ENCODE results near the gene ALDOC. TPM values are rescaled to one million over a fixed set of nuclear protein-coding genes. Genes with fewer than 3 reads are reported as not detected.

Gene ALDOC
- total and polyA plus RNA-seq, 10 of the 15 experiments (the other 5 are each of a cell fraction or from before 2014, with no cell fraction given) = 16.0 to 268 (median 78.2) TPM

- TF ChIP-seq, protein P1, sequence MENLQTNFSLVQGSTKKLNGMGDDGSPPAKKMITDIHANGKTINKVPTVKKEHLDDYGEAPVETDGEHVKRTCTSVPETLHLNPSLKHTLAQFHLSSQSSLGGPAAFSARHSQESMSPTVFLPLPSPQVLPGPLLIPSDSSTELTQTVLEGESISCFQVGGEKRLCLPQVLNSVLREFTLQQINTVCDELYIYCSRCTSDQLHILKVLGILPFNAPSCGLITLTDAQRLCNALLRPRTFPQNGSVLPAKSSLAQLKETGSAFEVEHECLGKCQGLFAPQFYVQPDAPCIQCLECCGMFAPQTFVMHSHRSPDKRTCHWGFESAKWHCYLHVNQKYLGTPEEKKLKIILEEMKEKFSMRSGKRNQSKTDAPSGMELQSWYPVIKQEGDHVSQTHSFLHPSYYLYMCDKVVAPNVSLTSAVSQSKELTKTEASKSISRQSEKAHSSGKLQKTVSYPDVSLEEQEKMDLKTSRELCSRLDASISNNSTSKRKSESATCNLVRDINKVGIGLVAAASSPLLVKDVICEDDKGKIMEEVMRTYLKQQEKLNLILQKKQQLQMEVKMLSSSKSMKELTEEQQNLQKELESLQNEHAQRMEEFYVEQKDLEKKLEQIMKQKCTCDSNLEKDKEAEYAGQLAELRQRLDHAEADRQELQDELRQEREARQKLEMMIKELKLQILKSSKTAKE (IDR thresholded peaks at IDR 0.05; ENCODE audit: low read depth, poor library complexity, severe bottlenecking) = no peak
- TF ChIP-seq IKZF2 (IDR thresholded peaks at IDR 0.05) (no peak), KLF5 (IDR thresholded peaks at IDR 0.05; ENCODE audit: partially characterized antibody) (no peak), MYC (IDR thresholded peaks at IDR 0.05; ENCODE audit: insufficient read depth, insufficient read length, insufficient replicate concordance, low read length, severe bottlenecking) (no peak), LARP7 (IDR thresholded peaks at IDR 0.05) (no peak)
These were observed 47.0 kb upstream of the ALDOC start (continued) for GRCh38 chr17:28623696-28624095.

GRCh38 chr17:28622186-28622585, 45.5 kb upstream of the ALDOC start:
- TF ChIP-seq, protein P2, sequence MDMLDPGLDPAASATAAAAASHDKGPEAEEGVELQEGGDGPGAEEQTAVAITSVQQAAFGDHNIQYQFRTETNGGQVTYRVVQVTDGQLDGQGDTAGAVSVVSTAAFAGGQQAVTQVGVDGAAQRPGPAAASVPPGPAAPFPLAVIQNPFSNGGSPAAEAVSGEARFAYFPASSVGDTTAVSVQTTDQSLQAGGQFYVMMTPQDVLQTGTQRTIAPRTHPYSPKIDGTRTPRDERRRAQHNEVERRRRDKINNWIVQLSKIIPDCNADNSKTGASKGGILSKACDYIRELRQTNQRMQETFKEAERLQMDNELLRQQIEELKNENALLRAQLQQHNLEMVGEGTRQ (IDR thresholded peaks at IDR 0.05; ENCODE audit: borderline replicate concordance, low read depth, low read length) = no peak
- intact Hi-C loops (cut with micrococcal nuclease; ENCODE audit: unreplicated experiment) = loop anchor here (5.0 kb wide), 1 partner anchor 50 kb away; the partner anchor contains the start of gene PIGS
- ATAC-seq (no peak), FAIRE-seq (no peak), DNase-seq (ENCODE audit: low read depth, low spot score) (no peak)
- H3K36me3 ChIP-seq (ENCODE audit: control insufficient read depth in 2 of 2, insufficient read depth in 2 of 2, low read length in 1 of 2) = peaks cover 31 to 57% of the 10 kb centered on the region in 2 experiments
- in situ Hi-C loops (cut with MboI) = no loop called here
- CTCF ChIA-PET = interaction anchor here (1.2 to 4.8 kb wide), 2 partner anchors 10 to 25 kb away, joined by 3 to 20 read pairs; no protein-coding TSS in a partner anchor
- no peaks in the 10 kb centered on the region for H3K27me3 ChIP-seq (replicated peaks in 1 of 2; ENCODE audit: control insufficient read depth in 2 of 2, insufficient read depth in 2 of 2, low read length in 1 of 2)
- no peak overlapping the region for H3K4me3 ChIP-seq
- SMC1A ChIA-PET (ENCODE audit: uncharacterized antibody, unreplicated experiment) = no interaction called here
- no peak overlapping the region for H3K4me2 ChIP-seq (ENCODE audit: control insufficient read depth, insufficient read depth)
- H3K9me3 ChIP-seq (replicated peaks; ENCODE audit: control insufficient read depth, insufficient read depth, low read length) = no peaks in the 10 kb centered on the region
- POLR2A ChIA-PET = interaction anchor here (1.4 kb wide), 1 partner anchor 89 kb away, joined by 7 read pairs; the partner anchor contains the start of gene PROCA1
- no peak overlapping the region for H3K27ac ChIP-seq (ENCODE audit: control insufficient read depth, insufficient read depth)
- RAD21 ChIA-PET (ENCODE audit: unreplicated experiment) = no interaction called here
- WGBS (ENCODE audit: insufficient coverage, insufficient replicate concordance, low lambda C conversion rate, missing lambda C conversion rate) = 95% methylated on average over 3 of the region's 3 CpGs
- H3K4me1 ChIP-seq (ENCODE audit: control insufficient read depth, insufficient read depth, low read length) = no peaks in the 10 kb centered on the region
- no peak overlapping the region for H3K9ac ChIP-seq (ENCODE audit: control insufficient read depth, insufficient read depth, low read length)
- no peaks in the 10 kb centered on the region for H3K79me2 ChIP-seq (ENCODE audit: control insufficient read depth, insufficient read depth, low read length)
- no peaks in the 10 kb centered on the region for H4K20me1 ChIP-seq (ENCODE audit: control insufficient read depth, insufficient read depth)
- BruUV-seq (replicated peaks) = no TSS peak
- no peak overlapping the region for H2AFZ ChIP-seq (ENCODE audit: control insufficient read depth, low read depth, low read length)
